SIG-M5 (cell line): ENCODE results near the gene TUBGCP3.
"Not testable (repeated sequence)": the region's sequence is repeated elsewhere in the genome, so short reads cannot be mapped to it uniquely, and the experiment has no call there.

Experiments used
- DNase-seq: peaks from one replicate; lab custom pipeline; 2025; lab: John Stamatoyannopoulos, UW

Gene TUBGCP3

GRCh38 chr13:112530861-112531260 is 57.1 kb downstream of the TUBGCP3 start:
- DNase-seq = no peak

- DNase-seq = no peak
These were observed 58.7 kb downstream of the TUBGCP3 start for GRCh38 chr13:112529216-112529615.

GRCh38 chr13:112526146-112526853 is 61.7 kb downstream of the TUBGCP3 start:
- no peak for DNase-seq

- DNase-seq = no peak
These were observed 62.5 kb downstream of the TUBGCP3 start for GRCh38 chr13:112525356-112525945.

GRCh38 chr13:112522578-112522977 is 65.4 kb downstream of the TUBGCP3 start:
- no peak for DNase-seq

- DNase-seq = no peak
These were observed 66.8 kb downstream of the TUBGCP3 start for GRCh38 chr13:112521073-112521685.

GRCh38 chr13:112519517-112520060 is 68.4 kb downstream of the TUBGCP3 start:
- no peak for DNase-seq

- no peak for DNase-seq
These were observed 71.7 kb downstream of the TUBGCP3 start for GRCh38 chr13:112516218-112516617.

GRCh38 chr13:112513761-112514160 is 74.2 kb downstream of the TUBGCP3 start:
- no peak for DNase-seq

GRCh38 chr13:112510987-112511685 is 76.8 kb downstream of the TUBGCP3 start:
- no peak for DNase-seq

GRCh38 chr13:112510002-112510780 is 77.8 kb downstream of the TUBGCP3 start:
- peak; percentile 29 for DNase-seq

- DNase-seq = no peak
These were observed 78.8 kb downstream of the TUBGCP3 start for GRCh38 chr13:112509190-112509589.

- DNase-seq = no peak
These were observed 81.9 kb downstream of the TUBGCP3 start for GRCh38 chr13:112506046-112506445.

- DNase-seq = no peak
These were observed 91.8 kb downstream of the TUBGCP3 start for GRCh38 chr13:112496166-112496565.

GRCh38 chr13:112495465-112495864 is 92.5 kb downstream of the TUBGCP3 start:
- no peak for DNase-seq

- DNase-seq = no peak
These were observed 98.8 kb downstream of the TUBGCP3 start for GRCh38 chr13:112489199-112489598.

GRCh38 chr13:112488343-112489050 is 99.5 kb downstream of the TUBGCP3 start:
- DNase-seq = not testable (repeated sequence)

GRCh38 chr13:112487127-112487517 is 100.8 kb downstream of the TUBGCP3 start:
- DNase-seq = no peak

GRCh38 chr13:112486386-112487126 is 101.4 kb downstream of the TUBGCP3 start:
- DNase-seq = no peak

- not testable (repeated sequence) for DNase-seq
These were observed 102.1 kb downstream of the TUBGCP3 start for GRCh38 chr13:112485814-112486213.
